Parathyroid adenoma (tissue), 2 donors: ENCODE data around the gene ZDHHC19.
"Not testable (repeated sequence)": the region's sequence is repeated elsewhere in the genome, so short reads cannot be mapped to it uniquely, and the experiment has no call there.

Source experiments
- H2AFZ ChIP-seq: fragments of 300-600 bp; sonication (generic); one replicate; pipeline ENCODE4 v1.7.0; 2017; ENCODE audit warnings: antibody characterized with exemption, mild to moderate bottlenecking
- H3K27ac ChIP-seq: fragments of 300-600 bp; sonication (generic); one replicate; pipeline ENCODE4 v1.7.0; 2017
- H3K27me3 ChIP-seq: fragments of 300-600 bp; sonication (generic); one replicate; pipeline ENCODE4 v1.7.0; 2017; ENCODE audit warnings: low read length; ENCODE audit not compliant: control insufficient read depth, insufficient read depth
- H3K36me3 ChIP-seq: fragments of 300-600 bp; sonication (generic); one replicate; pipeline ENCODE4 v1.7.0; 2017; ENCODE audit warnings: low read length; ENCODE audit not compliant: control insufficient read depth, insufficient read depth
- H3K4me1 ChIP-seq: fragments of 300-600 bp; sonication (generic); one replicate; pipeline ENCODE4 v1.7.0; 2017; ENCODE audit warnings: control low read depth
- H3K4me2 ChIP-seq: fragments of 300-600 bp; sonication (generic); one replicate; pipeline ENCODE4 v1.7.0; 2017; ENCODE audit warnings: low read length
- H3K4me3 ChIP-seq: fragments of 300-600 bp; sonication (generic); one replicate; pipeline ENCODE4 v1.7.0; 2017; ENCODE audit warnings: low read depth, low read length
- H3K79me2 ChIP-seq: fragments of 300-600 bp; sonication (generic); one replicate; pipeline ENCODE4 v1.7.0; 2017; ENCODE audit warnings: control low read depth
- H3K9ac ChIP-seq: fragments of 300-600 bp; sonication (generic); one replicate; pipeline ENCODE4 v1.7.0; 2017; ENCODE audit warnings: mild to moderate bottlenecking
- H3K9me3 ChIP-seq: fragments of 300-600 bp; sonication (generic); one replicate; pipeline ENCODE4 v1.7.0; 2017; ENCODE audit warnings: low read length; ENCODE audit not compliant: control insufficient read depth
- TF ChIP-seq, protein P1 (sequence below): fragments of 300-600 bp; sonication (generic); IDR thresholded peaks from one replicate; pipeline ENCODE4 v1.7.0; 2017; ENCODE audit warnings: antibody characterized with exemption, mild to moderate bottlenecking
- donor health status: primary hyperparathyroidism.

Gene ZDHHC19

DNA sequence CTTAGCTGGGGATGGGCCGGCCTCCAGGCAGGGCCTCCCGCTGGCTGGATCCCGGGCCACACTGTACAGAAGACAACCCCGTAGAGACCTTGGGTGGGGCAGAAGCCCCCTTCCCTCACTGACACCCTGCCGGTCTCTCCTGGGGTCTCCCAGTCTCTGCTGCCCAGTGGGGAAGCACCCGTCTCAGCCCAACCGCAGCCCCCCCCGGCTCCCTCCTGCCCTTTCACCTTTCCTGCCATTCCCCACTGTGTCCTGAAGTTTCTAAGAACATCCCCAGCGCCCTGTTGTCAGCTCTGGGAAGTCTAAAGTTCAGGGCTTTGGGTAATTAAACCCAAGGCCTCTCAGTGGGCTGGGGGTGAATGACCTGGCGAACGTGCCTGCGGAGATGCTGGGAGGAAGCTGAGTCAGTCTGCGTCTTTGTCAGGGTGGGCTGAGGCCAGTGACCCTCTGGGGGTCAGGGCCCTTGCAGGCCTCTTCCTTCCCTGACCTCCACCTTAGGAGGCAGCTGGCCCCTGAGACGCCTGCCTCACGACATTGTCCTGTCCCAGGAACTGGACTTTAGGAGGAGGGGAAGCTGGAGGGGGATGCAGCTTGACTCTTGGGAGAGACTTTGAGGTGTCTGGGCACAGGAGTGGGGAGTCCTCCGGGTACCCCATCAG is 3.7 kb upstream of the ZDHHC19 start:
- no peaks in the 10 kb centered on the region for H3K36me3 ChIP-seq
- no peak overlapping the region for H2AFZ ChIP-seq
- TF ChIP-seq, protein P1, sequence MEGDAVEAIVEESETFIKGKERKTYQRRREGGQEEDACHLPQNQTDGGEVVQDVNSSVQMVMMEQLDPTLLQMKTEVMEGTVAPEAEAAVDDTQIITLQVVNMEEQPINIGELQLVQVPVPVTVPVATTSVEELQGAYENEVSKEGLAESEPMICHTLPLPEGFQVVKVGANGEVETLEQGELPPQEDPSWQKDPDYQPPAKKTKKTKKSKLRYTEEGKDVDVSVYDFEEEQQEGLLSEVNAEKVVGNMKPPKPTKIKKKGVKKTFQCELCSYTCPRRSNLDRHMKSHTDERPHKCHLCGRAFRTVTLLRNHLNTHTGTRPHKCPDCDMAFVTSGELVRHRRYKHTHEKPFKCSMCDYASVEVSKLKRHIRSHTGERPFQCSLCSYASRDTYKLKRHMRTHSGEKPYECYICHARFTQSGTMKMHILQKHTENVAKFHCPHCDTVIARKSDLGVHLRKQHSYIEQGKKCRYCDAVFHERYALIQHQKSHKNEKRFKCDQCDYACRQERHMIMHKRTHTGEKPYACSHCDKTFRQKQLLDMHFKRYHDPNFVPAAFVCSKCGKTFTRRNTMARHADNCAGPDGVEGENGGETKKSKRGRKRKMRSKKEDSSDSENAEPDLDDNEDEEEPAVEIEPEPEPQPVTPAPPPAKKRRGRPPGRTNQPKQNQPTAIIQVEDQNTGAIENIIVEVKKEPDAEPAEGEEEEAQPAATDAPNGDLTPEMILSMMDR: no peak
- H3K4me3 ChIP-seq: no peak overlapping the region
- no peaks in the 10 kb centered on the region for H3K9me3 ChIP-seq
- H3K4me1 ChIP-seq: peaks cover 11% of the 10 kb centered on the region
- no peak overlapping the region for H3K4me2 ChIP-seq
- H3K27me3 ChIP-seq: no peaks in the 10 kb centered on the region
- H3K9ac ChIP-seq: no peak overlapping the region
- no peak overlapping the region for H3K27ac ChIP-seq
- no peaks in the 10 kb centered on the region for H3K79me2 ChIP-seq

- not testable (repeated sequence) for H3K9ac ChIP-seq, H3K4me3 ChIP-seq, H3K36me3 ChIP-seq, H3K27me3 ChIP-seq, H3K27ac ChIP-seq, H2AFZ ChIP-seq, H3K79me2 ChIP-seq, H3K4me1 ChIP-seq, H3K4me2 ChIP-seq, H3K9me3 ChIP-seq
Measured at GRCh38 chr3:196209944-196210672, 1.1 kb downstream of the ZDHHC19 start.

DNA sequence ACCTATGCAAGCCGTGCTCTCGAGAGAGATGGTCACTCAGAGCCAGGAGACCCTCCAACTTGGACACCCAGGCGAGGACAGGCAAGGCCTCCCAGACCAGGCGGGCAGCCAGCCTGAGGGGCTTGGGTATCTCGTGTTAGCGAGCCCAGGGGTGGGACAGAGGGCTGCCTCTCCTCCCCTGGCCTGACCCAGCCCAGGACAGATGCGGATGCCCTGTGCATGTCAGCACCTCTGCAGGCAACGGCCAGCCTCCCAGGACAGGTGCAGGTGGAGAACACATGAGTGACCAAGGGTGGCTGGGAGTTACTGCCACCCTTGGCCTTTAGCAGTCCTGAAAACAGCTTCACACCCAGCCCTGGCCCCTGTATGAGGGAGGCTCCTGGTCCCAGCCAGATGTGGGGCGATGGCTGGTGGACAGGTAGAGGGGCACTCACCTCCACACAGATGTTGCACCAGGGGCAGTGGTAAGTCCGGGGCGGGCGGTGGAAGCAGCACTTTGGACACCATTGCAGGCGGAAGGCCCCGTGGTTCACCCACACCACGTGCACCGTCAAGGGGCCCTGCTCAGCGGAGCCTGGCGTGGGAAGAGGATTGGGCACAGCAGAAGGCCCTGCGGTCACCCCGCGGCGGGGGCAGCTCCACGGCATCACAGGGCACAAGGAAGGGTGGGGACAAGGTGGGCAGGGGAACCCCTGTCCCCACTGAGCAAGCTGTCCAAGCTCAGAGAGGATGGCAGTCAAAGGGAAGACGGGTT is 2.1 kb downstream of the ZDHHC19 start:
- Histone ChIP-seq H3K4me3 (no peak overlapping the region), H3K27ac (no peak overlapping the region), H3K27me3 (no peaks in the 10 kb centered on the region), H3K36me3 (no peaks in the 10 kb centered on the region), H3K79me2 (no peaks in the 10 kb centered on the region), H3K9ac (no peak overlapping the region), H3K9me3 (no peaks in the 10 kb centered on the region), H3K4me1 (no peaks in the 10 kb centered on the region), H3K4me2 (no peak overlapping the region), H2AFZ (no peak overlapping the region)
- TF ChIP-seq, protein P1: no peak

- Histone ChIP-seq H3K79me2 (no peaks in the 10 kb centered on the region), H3K4me1 (no peaks in the 10 kb centered on the region), H3K9me3 (no peaks in the 10 kb centered on the region), H3K36me3 (no peaks in the 10 kb centered on the region), H3K9ac (no peak overlapping the region), H3K27me3 (no peaks in the 10 kb centered on the region), H3K4me3 (no peak overlapping the region), H2AFZ (peak overlapping the region; percentile 46), H3K4me2 (no peak overlapping the region), H3K27ac (no peak overlapping the region)
- TF ChIP-seq, protein P1: no peak
Measured at GRCh38 chr3:196207833-196208607, 3.2 kb downstream of the ZDHHC19 start.
